DOHH2 (cell line): Measurements from ENCODE around the gene SYNGR2.

Experiments used
- EZH2phosphoT487 ChIP-seq: fragments of 200-600 bp; sonication (generic); IDR thresholded peaks from 2 replicates; pipeline ENCODE4 v1.6.1; 2017; ENCODE audit warnings: borderline replicate concordance, mild to moderate bottlenecking, antibody characterized with exemption, low read length, moderate library complexity, mixed read lengths
- TF ChIP-seq, protein P1 (sequence below): fragments of 200-600 bp; sonication (generic); IDR thresholded peaks from one replicate; pipeline ENCODE4 v1.5.1; 2014; ENCODE audit warnings: antibody characterized with exemption, mild to moderate bottlenecking, low read depth, low read length; ENCODE audit not compliant: poor library complexity, severe bottlenecking

DNA sequence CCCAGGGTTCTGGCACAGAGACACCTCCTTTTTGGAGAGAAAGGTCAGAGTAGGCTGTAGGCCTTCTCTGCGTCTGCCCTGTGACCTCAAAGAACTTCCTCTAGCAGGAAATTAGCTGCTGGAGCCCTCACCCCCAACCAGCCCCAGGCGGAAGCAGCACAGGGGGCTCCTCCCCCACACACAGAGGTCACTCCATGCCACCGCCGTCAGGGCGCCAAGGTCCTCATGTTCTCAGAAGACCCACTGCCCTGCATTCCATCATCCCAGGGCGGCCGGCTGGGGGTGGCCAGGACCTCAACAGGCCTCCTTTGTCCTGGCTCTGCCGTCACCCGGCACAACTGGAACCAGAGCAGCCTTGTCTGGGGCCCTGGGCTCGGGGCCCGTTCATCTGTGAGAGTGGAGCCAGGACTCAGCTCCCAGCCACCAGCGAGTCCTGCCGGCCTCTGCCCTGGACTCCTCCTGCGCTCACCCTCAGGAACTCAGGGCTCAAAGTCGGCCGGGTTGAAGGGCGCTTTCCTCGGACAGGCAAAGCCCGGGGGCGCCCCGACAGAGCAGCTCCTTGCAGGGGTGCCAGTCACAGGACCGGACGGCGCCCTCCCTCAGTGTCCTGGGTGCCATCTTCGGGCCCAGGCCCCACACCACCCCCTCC is 41.0 kb upstream of the SYNGR2 start:
- TF ChIP-seq, protein P1, sequence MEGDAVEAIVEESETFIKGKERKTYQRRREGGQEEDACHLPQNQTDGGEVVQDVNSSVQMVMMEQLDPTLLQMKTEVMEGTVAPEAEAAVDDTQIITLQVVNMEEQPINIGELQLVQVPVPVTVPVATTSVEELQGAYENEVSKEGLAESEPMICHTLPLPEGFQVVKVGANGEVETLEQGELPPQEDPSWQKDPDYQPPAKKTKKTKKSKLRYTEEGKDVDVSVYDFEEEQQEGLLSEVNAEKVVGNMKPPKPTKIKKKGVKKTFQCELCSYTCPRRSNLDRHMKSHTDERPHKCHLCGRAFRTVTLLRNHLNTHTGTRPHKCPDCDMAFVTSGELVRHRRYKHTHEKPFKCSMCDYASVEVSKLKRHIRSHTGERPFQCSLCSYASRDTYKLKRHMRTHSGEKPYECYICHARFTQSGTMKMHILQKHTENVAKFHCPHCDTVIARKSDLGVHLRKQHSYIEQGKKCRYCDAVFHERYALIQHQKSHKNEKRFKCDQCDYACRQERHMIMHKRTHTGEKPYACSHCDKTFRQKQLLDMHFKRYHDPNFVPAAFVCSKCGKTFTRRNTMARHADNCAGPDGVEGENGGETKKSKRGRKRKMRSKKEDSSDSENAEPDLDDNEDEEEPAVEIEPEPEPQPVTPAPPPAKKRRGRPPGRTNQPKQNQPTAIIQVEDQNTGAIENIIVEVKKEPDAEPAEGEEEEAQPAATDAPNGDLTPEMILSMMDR = no peak
- no peak for TF ChIP-seq EZH2phosphoT487
